ENCODE results near the gene COL5A1.

- no peak for TF ChIP-seq ISL1 (CRISPR knock-in tag; IDR thresholded peaks at IDR 0.05)
- TF ChIP-seq RARB (CRISPR knock-in tag; IDR thresholded peaks at IDR 0.05) = no peak
- no peak for TF ChIP-seq ARNTL (CRISPR knock-in tag; IDR thresholded peaks at IDR 0.05; ENCODE audit: borderline replicate concordance, low read depth)
Observed at GRCh38 chr9:134726026-134726721, 84.6 kb downstream of the COL5A1 start.

All from SK-N-SH treated with all-trans-retinoic acid at 6 μM for 48 hours (cell line).